GM18508 (cell line): Measurements from ENCODE around the gene NONO.
"Not testable (repeated sequence)": the region's sequence is repeated elsewhere in the genome, so short reads cannot be mapped to it uniquely, and the experiment has no call there.

ENCODE experiments used
- ATAC-seq: cut with Tn5 transposase; IDR thresholded peaks from one replicate; pipeline ENCODE4 v1.9.1; 2021; ENCODE audit warnings: moderate number of reproducible peaks; ENCODE audit not compliant: insufficient read depth, unreplicated experiment

NONO gene

GRCh38 chrX:71282514-71283402 lies 677 bp upstream of the NONO start:
- no peak for ATAC-seq

- no peak for ATAC-seq
These were observed 2.5 kb downstream of the NONO start for GRCh38 chrX:71285929-71286328.

GRCh38 chrX:71291381-71291780 lies 7.9 kb downstream of the NONO start:
- no peak for ATAC-seq

GRCh38 chrX:71292669-71293365 lies 9.4 kb downstream of the NONO start:
- ATAC-seq: no peak

- no peak for ATAC-seq
These were observed 13.4 kb downstream of the NONO start for GRCh38 chrX:71296806-71297205.

- no peak for ATAC-seq
These were observed 14.7 kb downstream of the NONO start for GRCh38 chrX:71298119-71298518.

- ATAC-seq: not testable (repeated sequence)
These were observed 16.6 kb downstream of the NONO start for GRCh38 chrX:71300064-71300463.

- not testable (repeated sequence) for ATAC-seq
These were observed 17.1 kb downstream of the NONO start for GRCh38 chrX:71300495-71300894.

GRCh38 chrX:71301195-71301924 lies 17.9 kb downstream of the NONO start, which contains the start of gene ITGB1BP2:
ITGB1BP2 (plus strand) TSS chrX:71301750; CDS start chrX:71301807, 57 bp downstream.
- no peak for ATAC-seq

GRCh38 chrX:71302461-71303213 lies 19.2 kb downstream of the NONO start:
- ATAC-seq: no peak

- no peak for ATAC-seq
These were observed 21.1 kb downstream of the NONO start for GRCh38 chrX:71304561-71304960.

- no peak for ATAC-seq
These were observed 32.5 kb downstream of the NONO start for GRCh38 chrX:71315917-71316316.

- ATAC-seq: not testable (repeated sequence)
These were observed 33.5 kb downstream of the NONO start for GRCh38 chrX:71316959-71317358.

- ATAC-seq: no peak
These were observed 36.7 kb downstream of the NONO start for GRCh38 chrX:71320126-71320525.

- no peak for ATAC-seq
These were observed 38.3 kb downstream of the NONO start for GRCh38 chrX:71321731-71322130.

- ATAC-seq: not testable (repeated sequence)
These were observed 41.0 kb downstream of the NONO start for GRCh38 chrX:71324452-71324851.

GRCh38 chrX:71326394-71326793 lies 43.0 kb downstream of the NONO start:
- no peak for ATAC-seq

GRCh38 chrX:71349151-71349665 lies 65.8 kb downstream of the NONO start:
- not testable (repeated sequence) for ATAC-seq

- not testable (repeated sequence) for ATAC-seq
These were observed 66.4 kb downstream of the NONO start for GRCh38 chrX:71349867-71350266.
